ENCODE measurements around the gene MYH1.

- no peak for TF ChIP-seq ZBTB26 (CRISPR knock-in tag; IDR thresholded peaks at IDR 0.05; ENCODE audit: borderline replicate concordance)
- no peak for TF ChIP-seq PTBP1 (IDR thresholded peaks at IDR 0.05; ENCODE audit: low read depth, low read length, poor library complexity, severe bottlenecking)
- no peak for TF ChIP-seq SIN3A (IDR thresholded peaks at IDR 0.05; ENCODE audit: borderline replicate concordance, low read depth, low read length)
- no peak for TF ChIP-seq KAT7 (CRISPR knock-in tag; IDR thresholded peaks at IDR 0.05; ENCODE audit: borderline replicate concordance)
- no peak for TF ChIP-seq HMG20A (CRISPR knock-in tag; IDR thresholded peaks at IDR 0.05; ENCODE audit: borderline replicate concordance)
- TF ChIP-seq EP300 (IDR thresholded peaks at IDR 0.05; ENCODE audit: low read depth in 2 of 2, low read length in 2 of 2) = no peak
- TF ChIP-seq EP300 (CRISPR knock-in tag; IDR thresholded peaks at IDR 0.05; ENCODE audit: borderline replicate concordance) = no peak
- no peak for TF ChIP-seq CTCF (CRISPR knock-in tag; IDR thresholded peaks at IDR 0.05)
- no peak for TF ChIP-seq FOXK1 (CRISPR knock-in tag; IDR thresholded peaks at IDR 0.05; ENCODE audit: borderline replicate concordance, low read depth)
- TF ChIP-seq ZBTB44 (CRISPR knock-in tag; IDR thresholded peaks at IDR 0.05) = no peak
- TF ChIP-seq ZNF576 (CRISPR knock-in tag; IDR thresholded peaks at IDR 0.05) = no peak
Measured at GRCh38 chr17:10477701-10478100, 40.6 kb downstream of the MYH1 start.
